ENCODE measurements around the gene SOAT2.

DNA sequence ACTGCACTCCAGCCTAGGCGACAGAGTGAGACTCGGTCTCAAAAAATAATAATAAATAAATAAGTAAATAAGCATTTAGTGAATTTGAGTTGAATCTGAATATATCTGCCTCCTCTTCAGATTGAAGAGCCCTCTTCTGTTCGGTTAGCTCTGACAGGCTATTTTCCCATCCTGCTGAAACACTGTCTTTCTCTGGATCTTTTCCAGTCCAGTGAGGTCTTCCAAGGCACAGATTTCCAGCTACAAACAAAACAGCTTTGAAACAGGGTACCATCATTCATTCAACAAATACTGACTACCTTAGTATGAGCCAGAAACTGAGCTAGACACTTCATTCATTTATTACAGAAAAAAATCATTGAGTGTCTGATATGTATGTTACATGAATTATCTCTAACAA lies 16.9 kb upstream of the SOAT2 start:
- TF ChIP-seq, protein P1, sequence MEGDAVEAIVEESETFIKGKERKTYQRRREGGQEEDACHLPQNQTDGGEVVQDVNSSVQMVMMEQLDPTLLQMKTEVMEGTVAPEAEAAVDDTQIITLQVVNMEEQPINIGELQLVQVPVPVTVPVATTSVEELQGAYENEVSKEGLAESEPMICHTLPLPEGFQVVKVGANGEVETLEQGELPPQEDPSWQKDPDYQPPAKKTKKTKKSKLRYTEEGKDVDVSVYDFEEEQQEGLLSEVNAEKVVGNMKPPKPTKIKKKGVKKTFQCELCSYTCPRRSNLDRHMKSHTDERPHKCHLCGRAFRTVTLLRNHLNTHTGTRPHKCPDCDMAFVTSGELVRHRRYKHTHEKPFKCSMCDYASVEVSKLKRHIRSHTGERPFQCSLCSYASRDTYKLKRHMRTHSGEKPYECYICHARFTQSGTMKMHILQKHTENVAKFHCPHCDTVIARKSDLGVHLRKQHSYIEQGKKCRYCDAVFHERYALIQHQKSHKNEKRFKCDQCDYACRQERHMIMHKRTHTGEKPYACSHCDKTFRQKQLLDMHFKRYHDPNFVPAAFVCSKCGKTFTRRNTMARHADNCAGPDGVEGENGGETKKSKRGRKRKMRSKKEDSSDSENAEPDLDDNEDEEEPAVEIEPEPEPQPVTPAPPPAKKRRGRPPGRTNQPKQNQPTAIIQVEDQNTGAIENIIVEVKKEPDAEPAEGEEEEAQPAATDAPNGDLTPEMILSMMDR (conservative IDR thresholded peaks at IDR 0.05; ENCODE audit: low read depth, low read length): no peak
- no peak for TF ChIP-seq MAZ (IDR thresholded peaks at IDR 0.05; ENCODE audit: borderline replicate concordance, low read depth, low read length)
- no peak for TF ChIP-seq CEBPB (IDR thresholded peaks at IDR 0.05; ENCODE audit: low read depth, low read length)
- no peak for TF ChIP-seq ELK1 (IDR thresholded peaks at IDR 0.05; ENCODE audit: borderline replicate concordance, low read depth, low read length)
- TF ChIP-seq, protein P2, sequence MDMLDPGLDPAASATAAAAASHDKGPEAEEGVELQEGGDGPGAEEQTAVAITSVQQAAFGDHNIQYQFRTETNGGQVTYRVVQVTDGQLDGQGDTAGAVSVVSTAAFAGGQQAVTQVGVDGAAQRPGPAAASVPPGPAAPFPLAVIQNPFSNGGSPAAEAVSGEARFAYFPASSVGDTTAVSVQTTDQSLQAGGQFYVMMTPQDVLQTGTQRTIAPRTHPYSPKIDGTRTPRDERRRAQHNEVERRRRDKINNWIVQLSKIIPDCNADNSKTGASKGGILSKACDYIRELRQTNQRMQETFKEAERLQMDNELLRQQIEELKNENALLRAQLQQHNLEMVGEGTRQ (IDR thresholded peaks at IDR 0.05; ENCODE audit: low read depth, low read length): no peak
- no peak for TF ChIP-seq MAFK (IDR thresholded peaks at IDR 0.05; ENCODE audit: low read depth, low read length)
- no peak for TF ChIP-seq FOS (IDR thresholded peaks at IDR 0.05; ENCODE audit: low read depth, low read length)
- TF ChIP-seq POLR2A (IDR thresholded peaks at IDR 0.05; ENCODE audit: low read depth, low read length): no peak
- TF ChIP-seq NFE2L2 (IDR thresholded peaks at IDR 0.05; ENCODE audit: low read depth, low read length): no peak
